Activated CD4-positive, alpha-beta T cell treated with anti-CD3 and anti-CD28 coated beads, Interleukin-2, amount 10 ng/mL, durations not matched to agents 24 days and 14 days (primary cell): ENCODE data around the gene RNF207. TPM values are rescaled to one million over a fixed set of nuclear protein-coding genes. Genes with fewer than 3 reads are reported as not detected.

Experiments
- DNase-seq: peaks from one replicate; pipeline ENCODE4 v3.0.0; 2022
- H3K27ac Mint-ChIP-seq: one replicate; pipeline ENCODE4 v1.8.0; 2022; ENCODE audit warnings: mild to moderate bottlenecking, mixed read lengths
- H3K27me3 Mint-ChIP-seq: one replicate; pipeline ENCODE4 v1.8.0; 2022; ENCODE audit warnings: mixed read lengths
- H3K36me3 Mint-ChIP-seq: one replicate; pipeline ENCODE4 v1.8.0; 2022; ENCODE audit warnings: low read depth, mild to moderate bottlenecking, mixed read lengths
- H3K4me1 Mint-ChIP-seq: one replicate; pipeline ENCODE4 v1.8.0; 2021; ENCODE audit warnings: mixed read lengths
- H3K4me3 Mint-ChIP-seq: one replicate; pipeline ENCODE4 v1.8.0; 2022; ENCODE audit warnings: mild to moderate bottlenecking, moderate library complexity, mixed read lengths
- H3K9me3 Mint-ChIP-seq: one replicate; pipeline ENCODE4 v1.8.0; 2021; ENCODE audit warnings: mixed read lengths
- intact Hi-C: fragments of 100-400 bp; cut with micrococcal nuclease; formaldehyde crosslinking; loops from one replicate; pipeline ENCODE4 v1.15.1; 2023
- total RNA-seq: library from RNA; stranded (reverse); gene quantifications from 2 replicates; pipeline ENCODE4 v1.2.3, GENCODE V29; 2022

Gene RNF207
- total RNA-seq, 1 donor from 2014 or later: 54.7 TPM

- Mint-ChIP-seq H3K27ac (no peak overlapping the region), H3K36me3 (no peaks in the 10 kb centered on the region), H3K4me1 (peaks cover 15% of the 10 kb centered on the region), H3K27me3 (peaks cover 43% of the 10 kb centered on the region), H3K9me3 (no peaks in the 10 kb centered on the region), H3K4me3 (no peak overlapping the region)
- DNase-seq: no peak
- intact Hi-C loops: loop anchor here (5.0 kb wide), 2 partner anchors 173 to 238 kb away; partner anchors contain the start of gene ESPN
Measured at GRCh38 chr1:6248932-6249738, 43.2 kb downstream of the RNF207 start.

GRCh38 chr1:6249739-6250689, 44.1 kb downstream of the RNF207 start:
- no peak for DNase-seq
- no peak overlapping the region for H3K4me3 Mint-ChIP-seq
- peaks cover 37% of the 10 kb centered on the region for H3K27me3 Mint-ChIP-seq
- H3K9me3 Mint-ChIP-seq: no peaks in the 10 kb centered on the region
- intact Hi-C loops: loop anchor here (5.0 kb wide), 2 partner anchors 172 to 237 kb away; partner anchors contain the start of gene ESPN
- H3K4me1 Mint-ChIP-seq: peaks cover 10% of the 10 kb centered on the region
- H3K27ac Mint-ChIP-seq: no peak overlapping the region
- H3K36me3 Mint-ChIP-seq: no peaks in the 10 kb centered on the region

GRCh38 chr1:6251233-6251632, 45.3 kb downstream of the RNF207 start:
- Mint-ChIP-seq H3K9me3 (no peaks in the 10 kb centered on the region), H3K4me1 (peaks cover 8% of the 10 kb centered on the region), H3K27ac (no peak overlapping the region), H3K27me3 (peaks cover 35% of the 10 kb centered on the region), H3K4me3 (no peak overlapping the region), H3K36me3 (no peaks in the 10 kb centered on the region)
- intact Hi-C loops: no loop called here
- DNase-seq: no peak

GRCh38 chr1:6251681-6252373, 45.9 kb downstream of the RNF207 start:
- peaks cover 3% of the 10 kb centered on the region for H3K4me1 Mint-ChIP-seq
- H3K9me3 Mint-ChIP-seq: no peaks in the 10 kb centered on the region
- intact Hi-C loops: no loop called here
- no peaks in the 10 kb centered on the region for H3K36me3 Mint-ChIP-seq
- no peak overlapping the region for H3K27ac Mint-ChIP-seq
- DNase-seq: no peak
- H3K27me3 Mint-ChIP-seq: peaks cover 30% of the 10 kb centered on the region
- H3K4me3 Mint-ChIP-seq: no peak overlapping the region

GRCh38 chr1:6252374-6252710, 46.4 kb downstream of the RNF207 start:
- Mint-ChIP-seq H3K9me3 (no peaks in the 10 kb centered on the region), H3K27me3 (peaks cover 26% of the 10 kb centered on the region), H3K27ac (no peak overlapping the region), H3K4me3 (no peak overlapping the region), H3K36me3 (no peaks in the 10 kb centered on the region), H3K4me1 (peaks cover 2% of the 10 kb centered on the region)
- intact Hi-C loops: no loop called here
- DNase-seq: no peak

GRCh38 chr1:6253380-6253779, 47.5 kb downstream of the RNF207 start:
- intact Hi-C loops: no loop called here
- H3K9me3 Mint-ChIP-seq: no peaks in the 10 kb centered on the region

GRCh38 chr1:6254691-6255090, 48.8 kb downstream of the RNF207 start:
- Mint-ChIP-seq H3K4me1 (peaks cover 2% of the 10 kb centered on the region), H3K27me3 (peaks cover 24% of the 10 kb centered on the region), H3K9me3 (no peaks in the 10 kb centered on the region), H3K27ac (no peak overlapping the region), H3K36me3 (no peaks in the 10 kb centered on the region), H3K4me3 (no peak overlapping the region)
- no peak for DNase-seq
- intact Hi-C loops: no loop called here

More at GRCh38 chr1:6253380-6253779, 47.5 kb downstream of the RNF207 start:
- Mint-ChIP-seq H3K27ac (no peak overlapping the region), H3K27me3 (peaks cover 19% of the 10 kb centered on the region), H3K36me3 (no peaks in the 10 kb centered on the region), H3K4me3 (no peak overlapping the region), H3K4me1 (peaks cover 2% of the 10 kb centered on the region)
- no peak for DNase-seq

GRCh38 chr1:6256645-6257044, 50.7 kb downstream of the RNF207 start:
- DNase-seq: no peak
- H3K4me3 Mint-ChIP-seq: no peak overlapping the region
- H3K9me3 Mint-ChIP-seq: no peaks in the 10 kb centered on the region
- peaks cover 2% of the 10 kb centered on the region for H3K4me1 Mint-ChIP-seq
- H3K27ac Mint-ChIP-seq: no peak overlapping the region
- no peaks in the 10 kb centered on the region for H3K36me3 Mint-ChIP-seq
- peaks cover 13% of the 10 kb centered on the region for H3K27me3 Mint-ChIP-seq
- intact Hi-C loops: no loop called here

- Mint-ChIP-seq H3K9me3 (no peaks in the 10 kb centered on the region), H3K4me3 (no peak overlapping the region), H3K36me3 (no peaks in the 10 kb centered on the region), H3K27ac (no peak overlapping the region), H3K4me1 (peaks cover 4% of the 10 kb centered on the region), H3K27me3 (peaks cover 18% of the 10 kb centered on the region)
- DNase-seq: no peak
- intact Hi-C loops: no loop called here
Measured at GRCh38 chr1:6257541-6258069, 51.7 kb downstream of the RNF207 start.

GRCh38 chr1:6258675-6259074, 52.8 kb downstream of the RNF207 start:
- Mint-ChIP-seq H3K36me3 (no peaks in the 10 kb centered on the region), H3K27ac (no peak overlapping the region), H3K9me3 (no peaks in the 10 kb centered on the region), H3K4me3 (no peak overlapping the region), H3K4me1 (peaks cover 4% of the 10 kb centered on the region), H3K27me3 (peaks cover 18% of the 10 kb centered on the region)
- intact Hi-C loops: no loop called here
- DNase-seq: no peak

- Mint-ChIP-seq H3K36me3 (no peaks in the 10 kb centered on the region), H3K4me1 (peaks cover 4% of the 10 kb centered on the region), H3K27me3 (peaks cover 18% of the 10 kb centered on the region), H3K27ac (no peak overlapping the region), H3K9me3 (no peaks in the 10 kb centered on the region), H3K4me3 (peak overlapping the region; percentile 63)
- intact Hi-C loops: loop anchor here (2.0 kb wide), 1 partner anchor 13 kb away; no protein-coding TSS in a partner anchor
- DNase-seq: peak; percentile 96
Measured at GRCh38 chr1:6259491-6260362, 53.8 kb downstream of the RNF207 start.

- peak; percentile 73 for DNase-seq
- Mint-ChIP-seq H3K27ac (no peak overlapping the region), H3K9me3 (no peaks in the 10 kb centered on the region), H3K4me1 (peaks cover 4% of the 10 kb centered on the region), H3K36me3 (no peaks in the 10 kb centered on the region), H3K4me3 (no peak overlapping the region), H3K27me3 (peaks cover 18% of the 10 kb centered on the region)
- intact Hi-C loops: loop anchor here (2.0 kb wide), 1 partner anchor 14 kb away; no protein-coding TSS in a partner anchor
Measured at GRCh38 chr1:6260433-6260934, 54.6 kb downstream of the RNF207 start.
